NCI-H524 treated with DMSO at 0.1 percent for 48 hours (cell line): ENCODE data around the gene SPACA4.
A peak's percentile ranks its signal among the peaks of the same experiment; 100 is the strongest.

Source experiments
- DNase-seq: peaks from one replicate; lab custom pipeline; 2025; lab: John Stamatoyannopoulos, UW

The SPACA4 gene

GRCh38 chr19:48651683-48652048 is 45.1 kb downstream of the SPACA4 start:
- DNase-seq, result no peak

GRCh38 chr19:48654299-48655059 is 47.9 kb downstream of the SPACA4 start:
- peak; percentile 98 for DNase-seq

GRCh38 chr19:48656840-48657474 is 50.4 kb downstream of the SPACA4 start:
- DNase-seq, result no peak
